ENCODE measurements around the gene DIP2C.

The DIP2C gene

DNA sequence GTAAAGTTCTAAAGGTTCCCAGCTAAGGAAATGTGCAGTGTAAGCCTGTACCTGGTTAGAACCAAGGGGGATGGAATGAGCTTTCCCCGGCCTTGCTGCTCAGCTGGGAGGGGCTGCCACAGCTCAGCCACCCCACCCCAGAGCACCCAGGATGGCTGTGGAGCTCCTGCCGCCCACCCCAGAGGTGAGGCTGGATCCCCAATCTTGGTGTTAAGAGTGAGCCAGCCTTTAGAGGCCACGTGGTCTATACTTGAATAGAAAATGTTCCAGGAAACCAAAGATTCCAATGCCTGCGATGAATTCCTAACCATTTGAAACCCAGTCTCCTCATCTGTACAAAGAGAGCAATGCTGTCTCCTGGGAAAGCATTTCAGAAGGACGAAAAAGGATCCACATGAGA is 16.5 kb downstream of the DIP2C start:
- Mint-ChIP-seq H3K27me3 (peaks cover 1% of the 10 kb centered on the region), H3K9me3 (no peaks in the 10 kb centered on the region), H3K4me1 (no peaks in the 10 kb centered on the region), H3K27ac (no peak overlapping the region), H3K36me3 (no peaks in the 10 kb centered on the region), H3K4me3 (no peak overlapping the region)

DNA sequence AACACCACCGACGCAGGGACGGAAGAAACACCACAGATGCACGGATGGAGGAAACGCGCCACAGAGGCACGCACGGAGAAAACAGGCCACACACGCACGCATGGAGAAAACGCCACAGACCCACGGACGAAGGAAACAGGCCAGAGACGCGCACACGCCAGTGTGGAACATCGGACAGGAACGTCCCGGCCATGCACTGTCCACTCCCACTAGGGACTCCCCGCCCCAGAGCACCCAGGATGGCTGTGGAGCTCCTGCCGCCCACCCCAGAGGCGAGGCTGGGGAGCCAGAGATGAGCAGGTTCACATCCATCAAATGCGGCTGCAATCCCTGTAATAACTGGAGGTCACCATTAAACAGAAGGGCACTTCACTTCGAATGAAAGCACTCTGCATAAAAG is 17.3 kb downstream of the DIP2C start:
- Mint-ChIP-seq H3K4me1 (no peaks in the 10 kb centered on the region), H3K27ac (no peak overlapping the region), H3K27me3 (peaks cover 1% of the 10 kb centered on the region), H3K36me3 (no peaks in the 10 kb centered on the region), H3K4me3 (no peak overlapping the region), H3K9me3 (no peaks in the 10 kb centered on the region)

GRCh38 chr10:670990-671389 is 18.5 kb downstream of the DIP2C start:
- Mint-ChIP-seq H3K9me3 (no peaks in the 10 kb centered on the region), H3K27me3 (peaks cover 1% of the 10 kb centered on the region), H3K36me3 (no peaks in the 10 kb centered on the region), H3K27ac (no peak overlapping the region), H3K4me1 (no peaks in the 10 kb centered on the region), H3K4me3 (no peak overlapping the region)

- H3K4me1 Mint-ChIP-seq, result no peaks in the 10 kb centered on the region
- H3K27me3 Mint-ChIP-seq, result peaks cover 1% of the 10 kb centered on the region
- H3K27ac Mint-ChIP-seq, result no peak overlapping the region
- H3K36me3 Mint-ChIP-seq, result no peaks in the 10 kb centered on the region
- H3K9me3 Mint-ChIP-seq, result no peaks in the 10 kb centered on the region
- no peak overlapping the region for H3K4me3 Mint-ChIP-seq
Measured at GRCh38 chr10:670038-670437, 19.4 kb downstream of the DIP2C start.

DNA sequence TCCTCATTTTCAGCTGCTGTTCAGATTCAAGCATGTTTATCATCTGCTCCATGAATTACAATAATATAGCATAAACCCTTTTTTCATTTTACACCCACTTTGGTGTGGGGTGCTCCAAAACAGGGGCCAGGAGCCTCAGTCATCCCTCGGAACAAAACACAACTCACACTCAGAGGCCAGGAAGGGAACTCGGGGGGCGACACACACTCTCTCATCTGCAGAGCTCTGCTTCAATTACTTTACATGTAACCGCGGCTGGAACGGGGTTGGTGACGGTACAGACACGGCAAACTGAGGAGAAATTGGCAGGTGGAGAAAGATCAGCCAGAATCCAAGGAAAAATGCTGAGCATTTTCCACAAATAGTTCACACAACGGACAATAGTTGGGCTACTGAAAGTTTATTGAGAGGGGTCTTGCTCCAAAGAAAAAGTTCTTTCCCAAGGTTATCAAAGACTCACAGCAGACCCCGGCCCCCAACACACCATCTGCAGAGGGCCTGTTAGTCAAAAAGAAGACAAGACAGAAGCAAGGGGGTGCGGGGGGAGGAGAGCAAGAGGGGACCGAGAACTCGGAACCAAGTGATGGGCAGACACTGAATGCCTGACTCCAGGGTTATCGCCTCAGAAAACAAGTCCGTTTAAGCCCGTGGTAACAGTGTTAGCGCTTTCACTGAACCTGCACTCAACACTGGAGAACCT is 20.5 kb downstream of the DIP2C start:
- Mint-ChIP-seq H3K27ac (no peak overlapping the region), H3K36me3 (no peaks in the 10 kb centered on the region), H3K9me3 (no peaks in the 10 kb centered on the region), H3K4me1 (no peaks in the 10 kb centered on the region), H3K4me3 (no peak overlapping the region), H3K27me3 (peaks cover 1% of the 10 kb centered on the region)

- Mint-ChIP-seq H3K27me3 (peaks cover 4% of the 10 kb centered on the region), H3K36me3 (no peaks in the 10 kb centered on the region), H3K4me3 (no peak overlapping the region), H3K4me1 (no peaks in the 10 kb centered on the region), H3K27ac (no peak overlapping the region), H3K9me3 (no peaks in the 10 kb centered on the region)
Measured at GRCh38 chr10:667602-668143, 21.8 kb downstream of the DIP2C start.

- H3K4me3 Mint-ChIP-seq, result no peak overlapping the region
- no peak overlapping the region for H3K27ac Mint-ChIP-seq
- no peaks in the 10 kb centered on the region for H3K4me1 Mint-ChIP-seq
- H3K9me3 Mint-ChIP-seq, result no peaks in the 10 kb centered on the region
- no peaks in the 10 kb centered on the region for H3K36me3 Mint-ChIP-seq
- peaks cover 4% of the 10 kb centered on the region for H3K27me3 Mint-ChIP-seq
Measured at GRCh38 chr10:667096-667495, 22.4 kb downstream of the DIP2C start.

- Mint-ChIP-seq H3K27me3 (peaks cover 6% of the 10 kb centered on the region), H3K27ac (no peak overlapping the region), H3K9me3 (no peaks in the 10 kb centered on the region), H3K4me3 (no peak overlapping the region), H3K36me3 (no peaks in the 10 kb centered on the region), H3K4me1 (no peaks in the 10 kb centered on the region)
Measured at GRCh38 chr10:666237-667012, 23.0 kb downstream of the DIP2C start.

- Mint-ChIP-seq H3K36me3 (no peaks in the 10 kb centered on the region), H3K4me3 (no peak overlapping the region), H3K4me1 (no peaks in the 10 kb centered on the region), H3K27ac (no peak overlapping the region), H3K9me3 (no peaks in the 10 kb centered on the region), H3K27me3 (peaks cover 7% of the 10 kb centered on the region)
Measured at GRCh38 chr10:665579-666091, 23.8 kb downstream of the DIP2C start.

GRCh38 chr10:664893-665292 is 24.6 kb downstream of the DIP2C start:
- Mint-ChIP-seq H3K4me1 (no peaks in the 10 kb centered on the region), H3K4me3 (no peak overlapping the region)

GRCh38 chr10:664301-664700 is 25.2 kb downstream of the DIP2C start:
- Mint-ChIP-seq H3K27me3 (peaks cover 8% of the 10 kb centered on the region), H3K4me3 (no peak overlapping the region), H3K4me1 (peaks cover 6% of the 10 kb centered on the region), H3K9me3 (no peaks in the 10 kb centered on the region), H3K36me3 (no peaks in the 10 kb centered on the region), H3K27ac (no peak overlapping the region)

More at GRCh38 chr10:664893-665292, 24.6 kb downstream of the DIP2C start:
- no peak overlapping the region for H3K27ac Mint-ChIP-seq
- H3K9me3 Mint-ChIP-seq, result no peaks in the 10 kb centered on the region
- no peaks in the 10 kb centered on the region for H3K36me3 Mint-ChIP-seq
- peaks cover 8% of the 10 kb centered on the region for H3K27me3 Mint-ChIP-seq

DNA sequence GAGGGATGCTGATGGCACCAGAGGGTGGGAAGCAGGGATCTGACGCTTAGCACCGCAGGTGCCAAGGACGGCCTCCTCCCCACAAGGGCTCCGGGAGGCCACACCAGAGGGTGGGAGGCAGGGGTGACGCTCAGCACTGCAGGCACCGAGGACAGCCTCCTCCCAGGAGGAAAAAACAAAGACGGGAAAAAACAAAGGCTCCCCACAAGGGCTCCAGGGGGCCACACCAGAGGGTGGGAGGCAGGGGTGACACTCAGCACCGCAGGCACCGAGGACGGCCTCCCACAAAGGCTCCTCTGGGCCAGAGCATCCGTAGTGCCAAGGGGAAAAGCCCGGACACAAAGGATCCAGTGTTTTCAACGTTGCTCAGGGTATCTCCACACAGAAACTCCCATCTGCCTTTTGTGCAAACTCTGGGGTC is 25.6 kb downstream of the DIP2C start:
- Mint-ChIP-seq H3K27me3 (peaks cover 8% of the 10 kb centered on the region), H3K4me3 (no peak overlapping the region), H3K27ac (no peak overlapping the region), H3K4me1 (peaks cover 10% of the 10 kb centered on the region), H3K36me3 (no peaks in the 10 kb centered on the region), H3K9me3 (no peaks in the 10 kb centered on the region)

- no peak overlapping the region for H3K27ac Mint-ChIP-seq
- H3K4me3 Mint-ChIP-seq, result no peak overlapping the region
- no peaks in the 10 kb centered on the region for H3K36me3 Mint-ChIP-seq
- H3K9me3 Mint-ChIP-seq, result no peaks in the 10 kb centered on the region
- H3K4me1 Mint-ChIP-seq, result peaks cover 11% of the 10 kb centered on the region
- H3K27me3 Mint-ChIP-seq, result peaks cover 10% of the 10 kb centered on the region
Measured at GRCh38 chr10:663466-663751, 26.1 kb downstream of the DIP2C start.

- Mint-ChIP-seq H3K9me3 (no peaks in the 10 kb centered on the region), H3K4me1 (peaks cover 11% of the 10 kb centered on the region), H3K4me3 (no peak overlapping the region), H3K27me3 (peaks cover 10% of the 10 kb centered on the region), H3K27ac (no peak overlapping the region), H3K36me3 (no peaks in the 10 kb centered on the region)
Measured at GRCh38 chr10:662686-663465, 26.6 kb downstream of the DIP2C start.

- H3K27ac Mint-ChIP-seq, result no peak overlapping the region
- H3K9me3 Mint-ChIP-seq, result no peaks in the 10 kb centered on the region
- H3K27me3 Mint-ChIP-seq, result peaks cover 10% of the 10 kb centered on the region
- H3K4me3 Mint-ChIP-seq, result no peak overlapping the region
- peaks cover 11% of the 10 kb centered on the region for H3K4me1 Mint-ChIP-seq
- no peaks in the 10 kb centered on the region for H3K36me3 Mint-ChIP-seq
Measured at GRCh38 chr10:662223-662605, 27.3 kb downstream of the DIP2C start.

All from activated naive CD4-positive, alpha-beta T cell treated with anti-CD3 and anti-CD28 coated beads, Interleukin-2, amount 50 U/mL, for 24 hours (primary cell).